ENCODE data around the gene NUP62CL.

The NUP62CL gene

DNA sequence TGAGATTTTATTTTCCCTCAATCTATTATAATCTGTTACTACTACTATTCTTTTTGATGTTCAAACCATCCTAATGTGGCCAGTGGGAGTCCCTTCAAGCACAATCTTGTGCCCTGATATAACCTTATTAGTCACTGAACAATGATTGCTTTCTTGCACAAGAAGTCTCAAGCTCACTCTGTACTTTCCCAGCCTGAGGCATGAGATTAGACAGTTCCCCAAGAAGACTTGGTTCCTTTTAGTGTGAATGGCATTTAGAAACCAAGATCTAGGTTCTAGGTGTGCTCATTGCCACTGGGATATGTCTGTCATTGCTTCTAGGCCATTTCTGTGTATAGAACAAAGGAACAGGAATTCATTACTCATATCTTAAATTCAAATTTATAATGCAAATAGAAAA, 59.6 kb downstream of the NUP62CL start:
- no peak for FAIRE-seq

DNA sequence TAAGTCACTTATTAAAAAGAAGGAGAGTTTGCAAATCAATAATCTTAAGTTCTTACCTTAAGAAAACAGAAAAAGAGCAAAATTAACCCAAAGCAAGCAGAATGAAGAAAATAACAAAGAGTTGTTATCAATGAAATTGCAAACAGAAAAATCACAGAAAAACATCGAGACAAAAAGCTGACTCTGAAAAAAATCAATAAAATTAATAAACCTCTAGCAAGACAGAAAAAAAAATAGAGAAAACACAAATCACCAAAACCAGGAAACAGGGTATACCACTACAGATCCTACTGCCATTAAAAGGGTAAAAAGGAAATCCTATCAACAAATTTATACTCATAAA, 70.3 kb downstream of the NUP62CL start:
- no peak for FAIRE-seq

DNA sequence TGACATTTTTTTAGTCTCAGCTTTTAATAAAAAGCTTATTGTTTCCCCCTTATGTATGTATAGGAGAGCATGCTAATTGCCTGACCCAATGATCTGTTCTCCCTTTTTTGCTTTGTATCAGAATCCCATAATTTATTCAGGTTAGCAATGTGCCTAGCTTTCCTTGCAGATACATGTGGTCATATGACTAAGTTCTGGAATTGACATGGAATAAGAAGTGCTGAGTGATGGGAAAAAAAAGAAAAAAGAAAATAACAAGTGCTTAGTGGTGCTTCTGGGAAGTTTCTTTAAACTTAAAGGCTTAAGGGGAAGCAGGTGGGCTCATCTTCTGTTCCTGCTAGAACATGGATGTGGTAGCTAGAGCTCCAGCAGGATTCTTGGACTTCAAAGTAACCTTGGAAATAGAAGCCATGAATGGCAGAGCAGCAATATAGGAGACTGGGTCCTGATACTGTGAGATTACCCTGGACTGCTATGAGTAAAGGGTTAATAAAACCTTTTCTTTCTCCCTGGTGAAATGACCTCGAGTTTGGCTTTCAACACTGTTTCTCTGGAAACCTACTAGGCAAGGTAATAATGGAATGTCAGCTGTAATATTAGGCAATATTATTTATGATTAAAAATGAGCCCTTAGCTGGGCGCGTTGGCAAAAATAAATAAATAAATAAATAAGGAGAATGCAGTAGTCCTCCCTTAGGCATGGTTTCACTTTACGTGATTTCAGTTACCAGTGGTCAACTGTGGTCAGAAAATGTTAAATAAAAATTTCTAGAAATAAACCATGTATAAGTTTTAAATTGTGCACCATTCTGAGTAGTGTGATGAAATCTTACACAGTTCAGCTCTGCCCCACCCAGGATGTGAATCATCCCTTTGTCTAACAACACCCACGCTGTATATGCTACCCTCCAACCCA, 70.9 kb downstream of the NUP62CL start:
- FAIRE-seq, result no peak

DNA sequence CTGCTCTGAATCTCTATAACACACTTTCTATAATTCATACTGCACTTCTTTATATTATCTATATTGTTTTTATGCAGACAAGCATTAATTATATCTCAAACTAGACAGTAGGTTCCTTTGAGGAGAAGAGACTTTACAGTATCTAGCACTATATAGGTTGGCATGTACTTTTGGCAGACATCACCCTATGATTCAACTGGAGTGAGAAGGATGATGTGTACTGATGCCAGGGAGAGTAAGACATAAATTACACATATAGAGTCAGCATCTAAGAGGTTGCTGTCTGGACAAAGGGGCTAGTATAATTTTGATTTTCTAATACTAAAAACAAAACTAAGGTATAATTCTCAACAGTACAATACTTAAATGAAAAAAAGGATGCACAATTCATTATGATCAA, 82.5 kb downstream of the NUP62CL start:
- no peak for FAIRE-seq

DNA sequence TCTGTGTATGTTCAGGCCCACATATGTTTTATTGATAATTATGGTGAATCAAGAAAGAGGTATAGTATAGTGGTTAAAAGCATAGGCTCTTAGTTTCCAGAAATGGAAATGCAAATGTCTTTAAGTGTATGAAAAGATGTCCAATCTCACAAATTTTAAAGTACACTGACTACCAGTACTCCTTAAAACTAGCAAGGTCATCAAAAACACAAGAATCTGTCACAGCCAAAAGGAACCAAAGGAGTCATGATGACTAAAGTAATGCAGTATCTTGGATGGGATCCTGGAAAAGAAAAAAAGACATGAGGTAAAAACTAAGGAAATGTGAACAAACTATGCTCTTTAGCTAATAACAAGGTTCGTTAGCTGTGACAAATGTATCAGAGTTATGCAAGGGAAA, 87.0 kb downstream of the NUP62CL start:
- no peak for FAIRE-seq

DNA sequence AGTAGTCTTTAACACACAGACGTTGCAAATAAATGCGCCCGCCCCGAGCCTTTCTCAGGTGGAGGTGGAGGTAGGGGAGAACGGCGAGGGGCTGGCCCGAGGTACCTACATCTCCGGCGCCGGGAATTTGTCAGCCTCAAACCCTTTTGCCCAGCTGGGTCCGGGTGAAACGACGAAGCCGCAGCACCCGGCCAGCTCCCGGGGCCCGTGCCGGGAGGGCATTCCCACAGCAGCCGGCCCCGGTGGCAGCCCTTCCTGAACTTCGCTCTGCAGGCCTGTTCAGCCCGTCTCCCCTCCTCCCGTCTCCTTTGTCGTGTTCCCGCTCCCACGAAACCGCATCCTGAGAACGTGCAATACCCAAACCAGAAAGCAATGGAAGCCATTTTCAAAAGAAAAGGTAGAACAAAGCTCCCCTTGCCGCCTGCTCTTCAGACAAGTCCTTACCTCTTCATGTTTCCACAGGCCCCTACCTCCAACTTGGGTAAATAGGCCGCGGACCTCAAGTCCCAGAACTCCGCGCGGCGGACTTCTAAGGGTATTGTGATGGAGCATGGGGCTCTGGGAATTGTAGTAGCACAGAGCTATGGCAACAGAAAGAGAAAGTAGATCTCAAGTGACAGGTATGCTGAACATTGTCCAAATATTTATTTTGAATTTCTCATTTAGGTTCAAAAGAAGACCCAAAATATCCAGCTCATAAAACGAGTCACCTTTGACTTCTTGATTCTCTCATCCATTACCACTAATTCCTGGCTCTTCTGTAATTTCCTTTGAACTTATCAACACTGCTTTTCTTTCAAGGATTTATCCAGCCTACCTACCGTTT, 87.7 kb downstream of the NUP62CL start, which contains the start of gene RBM41:
TSS of gene RBM41 (minus strand) at position 501 of the 826 bp plus-strand sequence. CDS start at position 452, 49 bp downstream.
- no peak for FAIRE-seq

DNA sequence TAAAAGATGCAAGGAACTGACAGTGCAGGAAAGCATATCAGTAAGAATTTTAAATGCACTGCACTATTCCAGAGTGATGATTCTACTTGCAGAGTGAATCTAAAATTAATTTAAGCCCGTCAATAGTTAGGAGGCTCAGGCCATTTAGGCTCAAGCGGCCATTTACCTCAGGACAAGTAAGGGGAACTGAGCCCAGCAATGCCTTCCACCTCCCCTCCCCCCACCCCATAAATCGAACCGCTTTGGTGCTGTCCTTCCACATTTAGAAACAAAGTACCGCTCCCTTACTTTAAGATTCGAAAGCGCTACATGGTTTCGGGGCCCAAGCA, 88.3 kb downstream of the NUP62CL start:
- no peak for FAIRE-seq

DNA sequence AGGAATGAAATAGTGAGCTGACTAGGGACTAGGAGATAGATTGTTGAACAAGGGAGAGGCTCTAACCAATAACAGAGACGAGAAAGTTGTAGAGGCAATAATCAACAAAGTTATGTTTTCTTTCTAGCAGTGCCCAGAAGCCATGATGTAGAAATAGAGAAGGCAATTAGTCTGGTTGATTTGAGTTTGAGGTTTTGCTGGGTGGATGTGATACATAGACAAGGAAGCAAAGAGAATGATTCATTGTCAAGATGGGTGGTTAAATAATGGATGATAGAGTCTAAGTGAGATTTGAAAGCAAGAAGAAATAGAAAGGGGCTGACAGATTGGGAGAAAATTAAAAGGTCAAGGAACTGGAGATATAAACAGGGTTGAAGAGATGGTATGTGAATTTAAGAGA, 98.8 kb downstream of the NUP62CL start:
- FAIRE-seq, result no peak

DNA sequence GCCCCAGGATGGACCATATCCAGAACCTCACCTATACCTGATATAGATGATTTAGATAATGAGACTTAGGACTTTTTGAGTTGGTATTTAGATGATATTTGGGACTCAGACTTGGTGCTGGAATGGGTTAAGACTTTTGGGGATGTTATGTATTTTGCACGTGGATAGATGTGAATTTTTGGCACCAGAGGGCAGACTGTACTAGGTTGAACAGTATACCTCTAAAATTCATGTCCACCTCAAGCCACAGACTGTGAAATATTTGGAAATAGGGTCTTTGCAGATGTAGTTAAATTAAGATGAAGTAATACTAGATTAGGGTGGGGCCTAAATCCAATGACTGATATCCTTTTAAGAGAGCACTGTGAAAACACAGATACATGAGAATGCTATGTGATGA, 103.3 kb downstream of the NUP62CL start:
- FAIRE-seq, result no peak

DNA sequence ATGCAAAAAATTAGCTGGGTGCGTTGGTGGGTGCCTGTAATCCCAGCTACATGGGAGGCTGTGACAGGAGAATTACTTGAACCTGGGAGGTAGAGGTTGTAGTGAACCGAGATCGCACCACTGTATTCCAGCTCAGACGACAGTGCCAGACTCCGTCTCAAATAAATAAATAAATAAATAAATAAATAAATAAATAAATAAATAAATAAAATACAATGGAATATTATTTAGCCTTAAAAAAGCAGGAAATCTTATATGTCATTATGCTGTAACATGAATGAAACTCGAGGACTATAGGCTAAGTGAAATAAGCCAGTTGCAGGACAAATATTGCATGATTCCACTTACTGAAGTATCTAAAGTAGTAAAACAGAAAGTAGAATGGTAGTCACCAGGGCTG, 130.1 kb downstream of the NUP62CL start:
- no peak for FAIRE-seq

Data from TTC549 (cell line).